OCI-LY3 (cell line): ENCODE measurements around the gene LGI2.

ENCODE experiments used
- H2AFZ ChIP-seq: fragments of 200-600, 300-600 bp; shearing (Covaris generic); 2 replicates; pipeline ENCODE4 v1.6.0; 2014; ENCODE audit warnings: antibody characterized with exemption, low read depth, low read length
- H3K27ac ChIP-seq: fragments of 200-600, 300-600 bp; sonication (generic); 2 replicates; pipeline ENCODE4 v1.5.1; 2014; ENCODE audit warnings: mild to moderate bottlenecking, low read length, moderate library complexity, mixed read lengths
- H3K27me3 ChIP-seq: fragments of 200-600, 300-600 bp; sonication (generic); 2 replicates; pipeline ENCODE4 v1.6.1; 2014; ENCODE audit warnings: low read depth, low read length, mixed read lengths
- H3K36me3 ChIP-seq: fragments of 200-600, 300-600 bp; sonication (generic); replicated peaks from 2 replicates; pipeline ENCODE3; 2014; ENCODE audit warnings: low read depth, low read length, mixed read lengths
- H3K4me1 ChIP-seq: fragments of 300-600, 200-600 bp; sonication (generic); 2 replicates; pipeline ENCODE4 v1.6.1; 2014; ENCODE audit warnings: low read length, mixed read lengths
- H3K4me2 ChIP-seq: fragments of 200-600, 300-600 bp; sonication (generic); 2 replicates; pipeline ENCODE4 v1.6.1; 2014; ENCODE audit warnings: low read length, mixed read lengths
- H3K4me3 ChIP-seq: fragments of 300-600, 200-600 bp; sonication (generic); 2 replicates; pipeline ENCODE4 v1.5.1; 2014; ENCODE audit warnings: antibody characterized with exemption, mild to moderate bottlenecking, low read length, moderate library complexity
- H3K79me2 ChIP-seq: fragments of 300-600, 200-600 bp; shearing (Covaris generic); 2 replicates; pipeline ENCODE4 v1.6.1; 2014; ENCODE audit warnings: mild to moderate bottlenecking, low read length, mixed read lengths
- H3K9ac ChIP-seq: fragments of 300-600, 200-600 bp; shearing (Covaris generic); 2 replicates; pipeline ENCODE4 v1.6.0; 2014; ENCODE audit warnings: mild to moderate bottlenecking, low read length, moderate library complexity
- H3K9me3 ChIP-seq: fragments of 200-600, 300-600 bp; shearing (Covaris generic); 2 replicates; pipeline ENCODE4 v1.6.1; 2014; ENCODE audit warnings: low read length, mixed read lengths; ENCODE audit not compliant: insufficient read depth
- H4K20me1 ChIP-seq: fragments of 200-600, 300-600 bp; sonication (generic); 2 replicates; pipeline ENCODE4 v1.6.1; 2016; ENCODE audit warnings: low read length, mixed read lengths; ENCODE audit not compliant: insufficient read depth
- CTCF ChIP-seq: fragments of 200-600, 300-600 bp; sonication (generic); IDR thresholded peaks from 2 replicates; pipeline ENCODE4 v1.5.1; 2014; ENCODE audit warnings: antibody characterized with exemption, low read length, low read depth
- EZH2phosphoT487 ChIP-seq: fragments of 200-600 bp; shearing (Covaris generic); IDR thresholded peaks from 2 replicates; pipeline ENCODE4 v1.6.1; 2018; ENCODE audit warnings: antibody characterized with exemption, mixed run types, low read depth

Gene LGI2

DNA sequence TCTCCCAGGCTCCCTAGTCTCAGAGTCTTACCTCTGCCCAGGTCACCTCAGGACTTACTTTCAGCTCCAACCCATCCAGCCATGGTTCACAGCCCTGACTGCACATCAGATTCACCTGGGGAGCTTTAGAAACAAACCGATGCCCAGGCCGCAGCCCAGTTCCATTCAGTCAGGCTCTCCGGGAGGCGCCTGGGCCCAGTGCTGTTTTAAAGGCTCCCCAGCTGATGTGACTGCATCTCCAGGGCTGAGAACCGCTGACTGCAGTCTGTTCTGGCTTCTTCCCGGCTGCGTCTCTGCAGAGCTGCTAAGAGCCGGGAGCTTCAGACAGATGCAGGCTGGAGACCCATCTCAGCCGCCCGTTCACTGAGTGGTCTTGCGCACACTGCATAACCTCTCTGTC is 44.4 kb upstream of the LGI2 start:
- no peak overlapping the region for H3K4me2 ChIP-seq
- no peak overlapping the region for H2AFZ ChIP-seq
- TF ChIP-seq CTCF: no peak
- TF ChIP-seq EZH2phosphoT487: no peak
- peaks cover 6% of the 10 kb centered on the region; the same call in 1 of the 2 replicates for H3K27me3 ChIP-seq
- H3K27ac ChIP-seq: no peak overlapping the region
- no peaks in the 10 kb centered on the region for H3K79me2 ChIP-seq
- no peak overlapping the region for H3K9ac ChIP-seq
- H4K20me1 ChIP-seq: no peaks in the 10 kb centered on the region
- H3K4me1 ChIP-seq: no peaks in the 10 kb centered on the region
- no peaks in the 10 kb centered on the region for H3K36me3 ChIP-seq
- H3K4me3 ChIP-seq: no peak overlapping the region
- no peaks in the 10 kb centered on the region for H3K9me3 ChIP-seq

- no peak overlapping the region for H2AFZ ChIP-seq
- H3K79me2 ChIP-seq: no peaks in the 10 kb centered on the region
- H3K27ac ChIP-seq: no peak overlapping the region
- H3K36me3 ChIP-seq: no peaks in the 10 kb centered on the region
- no peak overlapping the region for H3K9ac ChIP-seq
- H3K9me3 ChIP-seq: no peaks in the 10 kb centered on the region
- TF ChIP-seq EZH2phosphoT487 (no peak), CTCF (no peak)
- no peaks in the 10 kb centered on the region; the same call in 1 of the 2 replicates for H3K27me3 ChIP-seq
- no peaks in the 10 kb centered on the region for H4K20me1 ChIP-seq
- no peak overlapping the region for H3K4me3 ChIP-seq
- no peak overlapping the region for H3K4me2 ChIP-seq
- no peaks in the 10 kb centered on the region for H3K4me1 ChIP-seq
These were observed 39.8 kb upstream of the LGI2 start for GRCh38 chr4:25070545-25070944.

GRCh38 chr4:25069014-25069413 is 38.3 kb upstream of the LGI2 start:
- H3K27me3 ChIP-seq: no peaks in the 10 kb centered on the region; the same call in 1 of the 2 replicates
- TF ChIP-seq EZH2phosphoT487: no peak
- no peak overlapping the region for H3K4me2 ChIP-seq
- no peaks in the 10 kb centered on the region for H3K79me2 ChIP-seq
- H3K36me3 ChIP-seq: no peaks in the 10 kb centered on the region
- H3K9ac ChIP-seq: no peak overlapping the region
- no peaks in the 10 kb centered on the region for H4K20me1 ChIP-seq
- no peaks in the 10 kb centered on the region for H3K9me3 ChIP-seq
- no peaks in the 10 kb centered on the region for H3K4me1 ChIP-seq
- no peak overlapping the region for H3K27ac ChIP-seq
- H2AFZ ChIP-seq: no peak overlapping the region
- H3K4me3 ChIP-seq: no peak overlapping the region

DNA sequence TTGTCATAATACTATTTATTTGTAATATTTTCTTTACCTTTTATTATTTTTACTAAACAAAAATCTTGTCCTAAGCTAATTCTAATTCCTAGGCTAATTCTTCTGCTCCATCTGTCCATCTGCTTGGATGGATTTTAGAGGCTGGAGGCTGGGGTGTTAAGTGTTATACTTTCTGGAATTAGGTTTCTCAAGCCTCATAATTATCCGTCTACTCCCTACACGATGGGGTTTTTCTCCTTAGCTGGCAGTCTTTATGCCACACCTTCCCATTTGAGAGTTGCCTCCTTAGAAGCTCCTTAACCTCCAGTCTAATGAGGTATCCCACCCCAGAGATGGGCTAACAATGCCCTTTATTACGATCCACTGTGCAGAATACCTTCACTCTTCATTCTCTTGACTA is 37.6 kb upstream of the LGI2 start:
- no peak overlapping the region for H3K4me2 ChIP-seq
- H3K79me2 ChIP-seq: no peaks in the 10 kb centered on the region
- no peaks in the 10 kb centered on the region for H3K4me1 ChIP-seq
- H2AFZ ChIP-seq: no peak overlapping the region
- H3K9ac ChIP-seq: no peak overlapping the region
- H3K27me3 ChIP-seq: no peaks in the 10 kb centered on the region; the same call in 1 of the 2 replicates
- H3K27ac ChIP-seq: no peak overlapping the region
- H3K36me3 ChIP-seq: no peaks in the 10 kb centered on the region
- no peaks in the 10 kb centered on the region for H3K9me3 ChIP-seq
- H3K4me3 ChIP-seq: no peak overlapping the region
- H4K20me1 ChIP-seq: no peaks in the 10 kb centered on the region
- TF ChIP-seq EZH2phosphoT487 (no peak), CTCF (no peak)
